HTERT RPE-1 (cell line): ENCODE results near the gene ZNF345.

Experiments used
- in situ Hi-C: fragments of 300-500 bp; cut with MboI; formaldehyde crosslinking; loops from 4 replicates; pipeline ENCODE4 v1.14.3; 2020; ENCODE audit warnings: low sequenced_read_pairs

The ZNF345 gene

GRCh38 chr19:36916991-36917390, 66.3 kb downstream of the ZNF345 start:
- in situ Hi-C loops = no loop called here

GRCh38 chr19:36918090-36918489, 67.4 kb downstream of the ZNF345 start:
- in situ Hi-C loops = no loop called here
